Chondrocyte (in vitro differentiated cells): ENCODE results near the gene BOLL. TPM values are rescaled to one million over a fixed set of nuclear protein-coding genes. Genes with fewer than 3 reads are reported as not detected.
"Not testable (repeated sequence)": the region's sequence is repeated elsewhere in the genome, so short reads cannot be mapped to it uniquely, and the experiment has no call there.

Experiments
- DNase-seq: peaks from one replicate; pipeline ENCODE4 v3.0.0; 2021; ENCODE audit warnings: mixed read lengths, low spot score
- H3K27ac Mint-ChIP-seq: one replicate; pipeline ENCODE4 v1.8.0; 2021; ENCODE audit warnings: mild to moderate bottlenecking, moderate library complexity, mixed read lengths; ENCODE audit not compliant: unreplicated experiment
- H3K27me3 Mint-ChIP-seq: 2 replicates; pipeline ENCODE4 v1.8.0; 2021; ENCODE audit warnings: low read depth, mixed read lengths
- H3K36me3 Mint-ChIP-seq: 2 replicates; pipeline ENCODE4 v1.8.0; 2021; ENCODE audit warnings: low read depth, mixed read lengths
- H3K4me1 Mint-ChIP-seq: 2 replicates; pipeline ENCODE4 v1.8.0; 2021; ENCODE audit warnings: low read depth, mild to moderate bottlenecking, mixed read lengths
- H3K4me3 Mint-ChIP-seq: one replicate; pipeline ENCODE4 v1.8.0; 2021; ENCODE audit warnings: mild to moderate bottlenecking, moderate library complexity, mixed read lengths; ENCODE audit not compliant: unreplicated experiment
- H3K9me3 Mint-ChIP-seq: 2 replicates; pipeline ENCODE4 v1.8.0; 2021; ENCODE audit warnings: low read depth, mixed read lengths
- CTCF ChIP-seq: fragments of 200-600 bp; sonication (generic); IDR thresholded peaks from 2 replicates; pipeline ENCODE4 v1.5.0; 2021; ENCODE audit warnings: antibody characterized with exemption, mild to moderate bottlenecking, moderate library complexity
- total RNA-seq: library from RNA; stranded (reverse); gene quantifications from 3 replicates; pipeline ENCODE4 v1.2.1, GENCODE V29; 2021

The BOLL gene
- total RNA-seq, 1 donor from 2014 or later = not detected

- Mint-ChIP-seq H3K4me1 (peaks cover 43% of the 10 kb centered on the region), H3K27ac (peak within 1 kb of the TSS; percentile 90), H3K36me3 (peaks cover 1% of the 10 kb centered on the region), H3K27me3 (no peaks in the 10 kb centered on the region), H3K4me3 (peak within 1 kb of the TSS; percentile 94), H3K9me3 (no peaks in the 10 kb centered on the region)
- peak; percentile 94 for DNase-seq
- TF ChIP-seq CTCF = no peak
These were observed 79.8 kb downstream of the BOLL start, which contains the start of gene MARS2 for GRCh38 chr2:197705121-197705911. Gene MARS2 (plus strand): TSS chr2:197705369. CDS start chr2:197705406, 37 bp downstream.

GRCh38 chr2:197704434-197705120, 80.5 kb downstream of the BOLL start:
- peak overlapping the region; percentile 90 for H3K27ac Mint-ChIP-seq
- peak overlapping the region; percentile 76 for H3K4me3 Mint-ChIP-seq
- no peak for DNase-seq
- no peaks in the 10 kb centered on the region for H3K9me3 Mint-ChIP-seq
- H3K4me1 Mint-ChIP-seq = peaks cover 38% of the 10 kb centered on the region
- TF ChIP-seq CTCF = no peak
- no peaks in the 10 kb centered on the region for H3K27me3 Mint-ChIP-seq
- peaks cover under 1% of the 10 kb centered on the region for H3K36me3 Mint-ChIP-seq

- Mint-ChIP-seq H3K27ac (no peak overlapping the region), H3K36me3 (no peaks in the 10 kb centered on the region), H3K4me1 (peaks cover 7% of the 10 kb centered on the region), H3K27me3 (no peaks in the 10 kb centered on the region), H3K9me3 (no peaks in the 10 kb centered on the region), H3K4me3 (no peak overlapping the region)
- TF ChIP-seq CTCF = no peak
- no peak for DNase-seq
These were observed 84.2 kb downstream of the BOLL start for GRCh38 chr2:197700960-197701359.

GRCh38 chr2:197699724-197700123, 85.4 kb downstream of the BOLL start:
- H3K4me3 Mint-ChIP-seq, H3K27me3 Mint-ChIP-seq, H3K36me3 Mint-ChIP-seq: not testable (repeated sequence)

GRCh38 chr2:197696571-197696970, 88.5 kb downstream of the BOLL start:
- not testable (repeated sequence) for H3K4me1 Mint-ChIP-seq, H3K27ac Mint-ChIP-seq, DNase-seq, H3K36me3 Mint-ChIP-seq, H3K4me3 Mint-ChIP-seq, H3K9me3 Mint-ChIP-seq, H3K27me3 Mint-ChIP-seq

More at GRCh38 chr2:197699724-197700123, 85.4 kb downstream of the BOLL start:
- H3K27ac Mint-ChIP-seq, H3K4me1 Mint-ChIP-seq, H3K9me3 Mint-ChIP-seq, DNase-seq: not testable (repeated sequence)

GRCh38 chr2:197695971-197696370, 89.1 kb downstream of the BOLL start:
- not testable (repeated sequence) for H3K4me3 Mint-ChIP-seq, H3K9me3 Mint-ChIP-seq, H3K27me3 Mint-ChIP-seq, DNase-seq, H3K4me1 Mint-ChIP-seq, H3K27ac Mint-ChIP-seq, H3K36me3 Mint-ChIP-seq

- H3K27ac Mint-ChIP-seq, H3K36me3 Mint-ChIP-seq, H3K27me3 Mint-ChIP-seq, H3K9me3 Mint-ChIP-seq, DNase-seq, H3K4me1 Mint-ChIP-seq, H3K4me3 Mint-ChIP-seq: not testable (repeated sequence)
These were observed 89.9 kb downstream of the BOLL start for GRCh38 chr2:197695206-197695605.
